K562 (cell line): Measurements from ENCODE around the gene CCDC85C. TPM values are rescaled to one million over a fixed set of nuclear protein-coding genes. Genes with fewer than 3 reads are reported as not detected.

Experiments used
- DPF2 ChIP-seq: fragments of 450-650 bp; IDR thresholded peaks from 2 replicates; pipeline ENCODE4 v1.6.1; 2016
- ETV5 ChIP-seq: sonication (generic); formaldehyde crosslinking; IDR thresholded peaks from 2 replicates; pipeline ENCODE4 v1.4.0; 2020; ENCODE audit warnings: low read depth, mild to moderate bottlenecking, missing genetic modification reagents
- PHB ChIP-seq: fragments of 250-450 bp; sonication (Bioruptor Pico); IDR thresholded peaks from 2 replicates; pipeline ENCODE4 v1.5.0; 2021
- POLR3A ChIP-seq: IDR thresholded peaks from 2 replicates; pipeline ENCODE4 v1.6.1; 2011; ENCODE audit warnings: borderline replicate concordance, mild to moderate bottlenecking, moderate library complexity; ENCODE audit not compliant: insufficient read length, insufficient read depth; ENCODE audit errors: extremely low read depth
- TCF3 ChIP-seq: sonication (generic); formaldehyde crosslinking; IDR thresholded peaks from 2 replicates; pipeline ENCODE4 v1.4.0; 2020; ENCODE audit warnings: mild to moderate bottlenecking, missing genetic modification reagents
- TCF7 ChIP-seq: sonication (generic); IDR thresholded peaks from 2 replicates; pipeline ENCODE4 v1.6.1; 2016; ENCODE audit warnings: antibody characterized with exemption, borderline replicate concordance
- ZNF311 ChIP-seq: fragments of 250-450 bp; sonication (Bioruptor Pico); IDR thresholded peaks from 2 replicates; pipeline ENCODE4 v1.4.0; 2020; ENCODE audit warnings: mild to moderate bottlenecking, moderate library complexity
- polyA plus RNA-seq, 8 experiments: library from polyadenylated mRNA; depleted of rRNA in 4 of 8; stranded (reverse) in 5 of 8; unstranded in 3 of 8; fragments of >200 nt; fragmentation: Nextera tagmentation in 2 of 8; fragmentation: Illumina TruSeq in 1 of 8; extraction: Ambion mirVana in 2 of 8; extraction: Trizol in 1 of 8; gene quantifications; 2 replicates each; pipeline versions ENCODE4 v1.2.1 to v1.2.3, GENCODE V29; 2011 to 2014; ENCODE audit warnings: inconsistent platforms in 1 of 8, missing spikeins in 1 of 8
- total RNA-seq, 7 experiments: library from RNA; depleted of rRNA in 6 of 7; stranded (reverse); fragments of >200 nt in 6 of 7; fragmentation: Illumina TruSeq in 2 of 7; extraction: Trizol in 2 of 7; gene quantifications; 2 replicates each; pipeline versions ENCODE4 v1.2.1 to v1.2.3, GENCODE V29; 2011 to 2021; ENCODE audit warnings: low replicate concordance in 1 of 7
- TF ChIP-seq, protein P1 (sequence below), 2 experiments: fragments of 450-650 bp; IDR thresholded peaks; 2 replicates each; pipeline ENCODE4 v1.6.1; 2016; ENCODE audit warnings: mild to moderate bottlenecking in 2 of 2, borderline replicate concordance in 1 of 2, low read depth in 1 of 2, moderate library complexity in 1 of 2
- TF ChIP-seq, protein P2 (sequence below): sonication (generic); formaldehyde crosslinking; IDR thresholded peaks from 2 replicates; pipeline ENCODE4 v1.8.0; 2022; ENCODE audit warnings: missing genetic modification reagents, mild to moderate bottlenecking, moderate library complexity, borderline replicate concordance

CCDC85C gene
- total and polyA plus RNA-seq, 9 of the 15 experiments (the other 6 are each of a cell fraction or from before 2014, with no cell fraction given), result 0.18 to 22.0 (median 6.3) TPM

DNA sequence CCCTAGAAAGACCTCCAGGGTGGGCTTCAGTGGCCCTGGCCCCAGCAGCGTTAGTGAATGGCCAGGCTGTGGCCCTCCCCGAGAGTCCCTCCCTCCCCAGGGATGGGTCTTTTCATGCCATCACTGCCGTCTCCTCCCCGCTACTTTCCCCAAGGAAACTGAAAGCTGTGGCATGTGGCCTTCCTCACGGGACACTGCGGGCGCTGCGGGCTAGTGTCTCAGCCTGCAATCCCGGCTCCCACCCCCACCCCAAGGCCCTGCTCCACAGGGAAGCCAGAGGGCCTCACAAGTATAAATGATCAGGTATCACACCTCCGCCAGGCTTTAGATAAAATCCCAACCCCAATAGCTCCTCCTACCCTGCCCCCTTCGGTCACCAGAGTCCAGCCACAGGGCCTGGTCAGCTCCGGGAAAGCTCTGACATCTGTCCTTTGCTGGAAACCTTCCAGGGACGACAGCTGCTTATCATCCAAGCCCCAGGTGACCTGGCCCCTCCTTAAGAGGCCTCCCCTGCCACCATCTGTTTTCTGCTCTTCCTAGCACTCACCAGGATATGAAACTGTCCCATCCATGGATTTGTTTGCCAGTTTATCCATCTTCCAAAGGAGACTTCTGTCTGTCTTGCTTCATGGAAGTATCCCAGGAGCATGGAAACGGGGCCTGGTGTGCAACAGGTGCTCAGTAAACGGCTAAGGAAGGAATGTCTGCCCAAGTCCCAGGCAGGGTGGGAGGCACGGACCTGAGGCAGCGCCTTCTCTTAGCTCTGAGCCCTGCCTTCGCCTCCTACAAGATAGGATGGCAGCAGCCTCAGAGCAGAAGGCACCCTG, 31.6 kb downstream of the CCDC85C start (continued):
- TF ChIP-seq, protein P1, sequence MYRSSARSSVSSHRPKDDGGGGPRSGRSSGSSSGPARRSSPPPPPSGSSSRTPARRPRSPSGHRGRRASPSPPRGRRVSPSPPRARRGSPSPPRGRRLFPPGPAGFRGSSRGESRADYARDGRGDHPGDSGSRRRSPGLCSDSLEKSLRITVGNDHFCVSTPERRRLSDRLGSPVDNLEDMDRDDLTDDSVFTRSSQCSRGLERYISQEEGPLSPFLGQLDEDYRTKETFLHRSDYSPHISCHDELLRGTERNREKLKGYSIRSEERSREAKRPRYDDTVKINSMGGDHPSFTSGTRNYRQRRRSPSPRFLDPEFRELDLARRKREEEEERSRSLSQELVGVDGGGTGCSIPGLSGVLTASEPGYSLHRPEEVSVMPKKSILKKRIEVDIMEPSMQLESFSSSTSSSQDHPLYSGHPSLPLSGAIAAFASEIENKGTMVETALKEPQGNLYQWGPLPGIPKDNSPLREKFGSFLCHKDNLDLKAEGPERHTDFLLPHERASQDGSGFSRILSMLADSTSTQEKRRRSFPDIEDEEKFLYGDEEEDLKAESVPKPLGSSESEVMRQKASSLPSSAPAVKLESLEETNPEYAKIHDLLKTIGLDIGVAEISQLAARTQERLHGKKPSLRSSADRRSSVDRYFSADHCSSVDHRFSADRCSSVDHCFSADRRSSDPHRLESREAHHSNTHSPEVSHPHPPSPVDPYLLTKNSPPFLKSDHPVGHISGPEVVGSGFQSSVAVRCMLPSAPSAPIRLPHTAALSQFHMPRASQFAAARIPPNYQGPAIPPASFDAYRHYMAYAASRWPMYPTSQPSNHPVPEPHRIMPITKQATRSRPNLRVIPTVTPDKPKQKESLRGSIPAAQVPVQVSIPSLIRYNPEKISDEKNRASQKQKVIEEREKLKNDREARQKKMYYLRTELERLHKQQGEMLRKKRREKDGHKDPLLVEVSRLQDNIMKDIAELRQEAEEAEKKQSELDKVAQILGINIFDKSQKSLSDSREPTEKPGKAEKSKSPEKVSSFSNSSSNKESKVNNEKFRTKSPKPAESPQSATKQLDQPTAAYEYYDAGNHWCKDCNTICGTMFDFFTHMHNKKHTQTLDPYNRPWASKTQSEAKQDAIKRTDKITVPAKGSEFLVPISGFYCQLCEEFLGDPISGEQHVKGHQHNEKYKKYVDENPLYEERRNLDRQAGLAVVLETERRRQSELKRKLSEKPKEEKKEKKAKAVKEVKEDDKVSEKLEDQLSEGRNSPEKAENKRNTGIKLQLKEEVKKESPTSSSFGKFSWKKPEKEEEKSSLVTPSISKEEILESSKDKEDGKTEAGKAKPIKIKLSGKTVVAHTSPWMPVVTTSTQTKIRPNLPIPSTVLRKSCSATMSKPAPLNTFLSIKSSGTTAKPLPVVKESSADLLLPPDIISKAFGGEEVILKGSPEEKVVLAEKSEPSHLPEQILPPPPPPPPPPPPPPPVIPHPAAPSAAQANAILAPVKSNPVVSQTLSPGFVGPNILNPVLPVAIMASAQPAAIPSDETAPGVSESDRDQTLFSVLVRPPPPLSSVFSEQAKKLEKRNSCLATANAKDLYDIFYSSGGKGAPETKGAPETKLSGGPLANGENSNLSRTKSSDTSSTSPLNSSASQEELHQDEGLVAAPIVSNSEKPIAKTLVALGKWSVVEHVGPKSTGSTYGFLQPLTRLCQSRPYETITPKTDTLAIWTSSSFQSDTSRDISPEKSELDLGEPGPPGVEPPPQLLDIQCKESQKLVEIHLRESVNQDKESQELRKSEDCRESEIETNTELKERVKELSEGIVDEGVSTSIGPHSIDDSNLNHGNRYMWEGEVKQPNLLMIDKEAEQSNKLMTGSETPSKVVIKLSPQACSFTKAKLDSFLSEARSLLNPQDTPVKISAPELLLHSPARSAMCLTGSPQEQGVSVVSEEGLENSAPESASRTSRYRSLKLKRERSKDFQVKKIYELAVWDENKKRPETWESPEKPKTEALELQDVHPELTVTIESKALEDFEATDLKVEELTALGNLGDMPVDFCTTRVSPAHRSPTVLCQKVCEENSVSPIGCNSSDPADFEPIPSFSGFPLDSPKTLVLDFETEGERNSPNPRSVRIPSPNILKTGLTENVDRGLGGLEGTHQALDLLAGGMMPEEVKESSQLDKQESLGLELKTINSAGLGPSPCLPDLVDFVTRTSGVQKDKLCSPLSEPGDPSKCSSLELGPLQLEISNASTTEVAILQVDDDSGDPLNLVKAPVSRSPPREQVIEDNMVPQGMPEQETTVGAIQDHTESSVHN (IDR thresholded peaks at IDR 0.05; ENCODE audit: borderline replicate concordance in 1 of 2, low read depth in 1 of 2), result peak in 1 of 2 experiments; percentile 92; a peak in 2 of 4 replicates
- TF ChIP-seq DPF2, result peak; percentile 86
- TF ChIP-seq, protein P2, sequence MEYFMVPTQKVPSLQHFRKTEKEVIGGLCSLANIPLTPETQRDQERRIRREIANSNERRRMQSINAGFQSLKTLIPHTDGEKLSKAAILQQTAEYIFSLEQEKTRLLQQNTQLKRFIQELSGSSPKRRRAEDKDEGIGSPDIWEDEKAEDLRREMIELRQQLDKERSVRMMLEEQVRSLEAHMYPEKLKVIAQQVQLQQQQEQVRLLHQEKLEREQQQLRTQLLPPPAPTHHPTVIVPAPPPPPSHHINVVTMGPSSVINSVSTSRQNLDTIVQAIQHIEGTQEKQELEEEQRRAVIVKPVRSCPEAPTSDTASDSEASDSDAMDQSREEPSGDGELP (CRISPR knock-in tag), result peak; percentile 94
- no peak for TF ChIP-seq ZNF311 (CRISPR knock-in tag)
- TF ChIP-seq ETV5 (CRISPR knock-in tag), result no peak
- TF ChIP-seq PHB (CRISPR knock-in tag), result no peak
- no peak for TF ChIP-seq POLR3A
- TF ChIP-seq TCF3 (CRISPR knock-in tag), result peak; percentile 97
- no peak for TF ChIP-seq TCF7
